Stimulated activated CD4-positive, alpha-beta T cell treated with anti-CD3 and anti-CD28 coated beads, Interleukin-4, amount 100 ng/mL, for 24 hours (primary cell): ENCODE measurements around the gene KCNIP4.

Experiments used
- DNase-seq: peaks from one replicate; pipeline ENCODE4 v3.0.0-alpha.2; 2020

Gene KCNIP4

DNA sequence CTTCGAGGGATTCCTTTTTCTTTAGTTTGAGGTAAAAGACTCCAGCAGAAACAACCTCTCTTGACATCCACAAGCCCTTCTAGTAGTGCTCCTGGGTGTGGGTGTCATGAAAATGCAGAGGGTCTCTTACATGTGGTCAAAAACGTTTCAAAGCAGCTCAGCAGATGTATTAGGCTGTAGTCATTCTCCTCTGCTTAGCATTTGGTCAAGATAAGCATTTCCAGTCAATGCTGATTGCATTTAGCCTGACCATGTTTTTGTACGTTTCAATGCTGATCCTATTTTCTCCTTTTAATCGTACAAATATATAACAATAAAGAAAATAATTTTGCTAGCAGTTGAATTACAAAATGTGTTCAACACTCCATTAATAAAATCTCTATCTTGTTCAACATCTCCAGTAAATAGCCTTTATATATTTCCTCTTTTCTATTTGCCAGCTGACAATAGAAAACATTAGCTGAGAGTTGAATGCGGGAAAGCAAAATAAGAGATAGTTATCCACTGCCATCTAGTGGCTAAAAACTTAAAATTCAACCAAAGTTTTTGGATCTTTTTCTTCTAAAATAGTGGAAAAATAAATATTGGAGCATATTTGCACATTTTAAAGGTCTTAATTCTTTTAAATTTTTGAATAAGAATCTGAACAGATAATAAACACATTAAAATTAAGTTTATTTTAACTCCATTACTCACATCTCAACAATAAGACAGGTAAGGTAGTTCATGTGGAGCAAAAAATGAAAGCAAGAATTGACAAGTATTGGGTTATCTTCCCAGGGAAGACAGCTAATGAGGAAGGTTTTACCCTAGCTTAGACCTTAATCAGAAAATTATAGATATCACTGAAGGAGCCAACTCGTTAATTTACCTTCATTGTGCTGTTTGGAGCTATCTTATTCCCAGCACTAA is 1263.5 kb downstream of the KCNIP4 start:
- DNase-seq: no peak

DNA sequence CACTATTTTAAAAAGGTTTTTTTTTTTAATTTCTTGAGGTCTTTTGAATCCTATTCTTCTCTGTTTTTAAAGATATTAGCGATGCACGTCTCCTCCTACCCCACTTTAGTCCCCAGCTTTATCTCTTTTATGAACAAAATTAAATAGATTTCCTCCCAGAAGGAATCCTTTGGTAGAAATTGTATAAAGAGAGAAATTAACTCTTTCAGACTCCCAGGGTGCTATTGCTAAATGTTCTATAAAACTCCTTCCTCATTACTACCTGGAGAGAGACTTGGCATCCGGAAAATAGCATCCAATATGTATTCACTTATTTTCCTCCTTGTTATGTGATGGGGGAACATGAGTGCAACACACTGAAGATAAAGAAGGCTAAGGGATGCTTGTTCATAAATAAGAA is 1264.8 kb downstream of the KCNIP4 start:
- DNase-seq: no peak

DNA sequence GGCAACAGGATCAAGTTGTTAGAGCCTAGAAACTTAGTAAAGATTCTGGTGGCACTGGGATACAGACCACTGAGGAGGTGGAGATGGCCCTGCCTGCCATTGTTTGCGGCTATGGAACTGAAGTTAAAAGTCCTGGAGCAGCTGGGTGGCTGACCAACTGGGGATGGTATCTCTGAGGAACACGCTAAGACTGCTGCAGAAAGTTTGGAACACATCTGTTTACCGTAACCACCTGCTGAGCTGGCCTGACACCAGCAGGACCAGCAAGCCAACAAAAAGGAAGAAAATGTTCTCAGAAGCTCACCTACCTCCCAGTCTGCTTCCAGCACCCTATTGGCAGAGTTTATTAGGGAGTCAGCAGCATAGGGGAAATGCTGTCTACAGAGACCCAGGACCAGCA is 1265.7 kb downstream of the KCNIP4 start:
- no peak for DNase-seq

DNA sequence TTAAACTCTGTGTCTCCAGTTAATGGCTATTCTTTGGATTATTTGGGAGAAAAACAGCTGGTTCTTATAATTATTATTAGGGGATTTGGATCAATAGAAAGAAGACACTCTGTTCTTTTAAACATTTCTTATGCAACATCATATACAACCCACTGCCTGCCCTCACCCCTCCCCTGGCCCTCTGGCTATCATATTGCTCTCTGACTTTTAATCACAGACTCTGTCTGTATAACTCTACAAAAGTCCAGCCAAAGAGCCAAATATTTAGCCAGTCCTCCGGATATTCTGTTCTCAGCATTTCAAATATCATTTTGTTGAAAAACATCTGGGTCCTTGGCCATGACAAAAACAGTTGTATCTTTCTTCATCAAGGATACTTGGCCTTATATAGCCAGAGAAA is 1267.3 kb downstream of the KCNIP4 start:
- DNase-seq: no peak

DNA sequence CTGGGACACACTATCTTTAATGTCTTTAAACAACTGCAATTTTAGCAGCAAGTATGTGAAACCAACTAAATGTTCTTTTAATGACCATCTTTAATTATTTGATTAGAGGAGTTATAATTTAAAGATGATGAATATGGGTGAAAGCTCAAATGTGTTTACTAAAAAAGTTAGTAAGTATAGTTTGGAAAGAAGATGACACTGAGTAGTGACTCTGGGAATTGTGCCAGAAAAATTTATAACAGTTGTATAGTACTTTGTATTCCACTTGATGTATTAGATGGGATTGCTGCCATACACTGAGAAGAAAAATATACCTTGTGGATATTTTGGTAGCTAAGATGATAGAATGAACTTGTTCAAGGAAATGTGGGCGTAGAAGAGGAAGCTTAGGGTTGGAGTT is 1267.8 kb downstream of the KCNIP4 start:
- DNase-seq: no peak

DNA sequence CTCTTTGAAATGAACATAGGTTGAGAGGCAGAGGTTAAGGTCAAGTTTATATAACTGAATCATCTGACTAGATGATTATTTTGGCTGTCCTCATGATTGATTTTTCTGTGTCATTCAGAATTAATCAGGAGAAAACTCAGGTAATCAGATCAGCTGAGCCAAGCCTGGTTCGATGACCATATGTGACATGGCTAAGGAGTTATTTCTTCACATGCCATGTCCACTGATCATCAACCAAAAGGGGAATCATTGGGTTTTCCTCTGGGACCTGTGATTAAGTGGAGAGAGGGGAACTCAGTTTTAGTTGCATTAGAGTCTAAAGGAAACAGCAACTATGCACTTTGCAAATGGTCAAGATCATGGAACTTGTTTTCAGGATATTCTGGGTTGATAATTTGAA is 1268.6 kb downstream of the KCNIP4 start:
- DNase-seq: no peak
